22Rv1 (cell line): ENCODE measurements around the gene SLC25A21.

ENCODE experiments used
- H3K27ac ChIP-seq: fragments of 450-650 bp; 2 replicates; pipeline ENCODE4 v1.5.1; 2017
- CTCF ChIP-seq: fragments of 450-650 bp; IDR thresholded peaks from 2 replicates; pipeline ENCODE4 v1.5.1; 2017; ENCODE audit warnings: mild to moderate bottlenecking
- ZFX ChIP-seq: fragments of 450-650 bp; IDR thresholded peaks from 2 replicates; pipeline ENCODE4 v1.6.1; 2017; ENCODE audit warnings: antibody characterized with exemption, borderline replicate concordance

The SLC25A21 gene

GRCh38 chr14:37202812-37203211 is 30.4 kb upstream of the SLC25A21 start:
- no peak overlapping the region for H3K27ac ChIP-seq
- TF ChIP-seq CTCF (no peak), ZFX (no peak)

GRCh38 chr14:37202265-37202664 is 29.9 kb upstream of the SLC25A21 start:
- H3K27ac ChIP-seq: no peak overlapping the region
- TF ChIP-seq ZFX: no peak
- no peak for TF ChIP-seq CTCF

GRCh38 chr14:37201724-37202123 is 29.3 kb upstream of the SLC25A21 start:
- TF ChIP-seq CTCF (no peak), ZFX (no peak)

GRCh38 chr14:37198907-37199306 is 26.5 kb upstream of the SLC25A21 start:
- TF ChIP-seq ZFX (no peak), CTCF (no peak)
- H3K27ac ChIP-seq: peak overlapping the region; percentile 90

More at GRCh38 chr14:37201724-37202123, 29.3 kb upstream of the SLC25A21 start:
- H3K27ac ChIP-seq: no peak overlapping the region

GRCh38 chr14:37198273-37198598 is 25.8 kb upstream of the SLC25A21 start:
- peak overlapping the region; percentile 90 for H3K27ac ChIP-seq

GRCh38 chr14:37197421-37198272 is 25.2 kb upstream of the SLC25A21 start, which contains the start of gene MIPOL1:
MIPOL1 (plus strand) TSS chr14:37197937; CDS start chr14:37247889, 49,952 bp downstream.
- TF ChIP-seq ZFX: no peak
- peak; percentile 53 for TF ChIP-seq CTCF

More at GRCh38 chr14:37198273-37198598, 25.8 kb upstream of the SLC25A21 start:
- no peak for TF ChIP-seq CTCF
- TF ChIP-seq ZFX: no peak

More at GRCh38 chr14:37197421-37198272, 25.2 kb upstream of the SLC25A21 start, which contains the start of gene MIPOL1:
- H3K27ac ChIP-seq: peak within 1 kb of the TSS; percentile 90
